HCT116 (cell line): ENCODE measurements around the gene NSMCE3. TPM values are rescaled to one million over a fixed set of nuclear protein-coding genes. Genes with fewer than 3 reads are reported as not detected.

Experiments used
- ATAC-seq: fragments of 200-7000 bp; cut with Tn5 transposase; 2 replicates; pipeline ENCODE4 v1.9.1; 2020; ENCODE audit warnings: mild to moderate bottlenecking, moderate library complexity
- BruUV-seq: library from RNA; stranded (reverse); fragments of 400-500 nt; replicated peaks from 2 replicates; lab custom pipeline; 2021; lab: Mats Ljungman, UMichigan
- CTCF ChIA-PET: fragments of 300-600 bp; sonication (Branson Sonifier 250); formaldehyde crosslinking; loops from one replicate; lab custom pipeline; 2021; ENCODE audit warnings: antibody characterized with exemption; lab: Charles Lee
- POLR2A ChIA-PET: fragments of 300-600, 350-600 bp; sonication (Branson Sonifier 250); formaldehyde crosslinking; loops from one replicate; lab custom pipeline; 2021; ENCODE audit warnings: antibody characterized with exemption; lab: Charles Lee
- RAD21 ChIA-PET, 2 experiments: fragments of 300-600 bp; sonication (Branson Sonifier 250); formaldehyde crosslinking; loops; one replicate each; lab custom pipeline; 2023; ENCODE audit warnings: low total read pairs in 2 of 2; ENCODE audit not compliant: uncharacterized antibody in 2 of 2, unreplicated experiment in 2 of 2, low non-redundant PET in 1 of 2; lab: Charles Lee
- DNase-seq: peaks from one replicate; pipeline ENCODE4 v3.0.0-alpha.2; 2010; ENCODE audit warnings: low read depth, low spot score
- H2AFZ ChIP-seq: fragments of 200-600 bp; shearing (Covaris generic), sonication (generic); 2 replicates; pipeline ENCODE4 v1.6.1; 2017; ENCODE audit warnings: low read depth, mixed run types, mixed read lengths, antibody characterized with exemption, low read length; ENCODE audit not compliant: poor library complexity, severe bottlenecking
- H3K27ac ChIP-seq: 2 replicates; pipeline ENCODE4 v1.5.1; 2012; ENCODE audit warnings: low read depth, low read length
- H3K27me3 ChIP-seq: fragments of 200-600 bp; sonication (generic); 2 replicates; pipeline ENCODE4 v1.6.1; 2016; ENCODE audit warnings: mixed run types, low read length, mixed read lengths; ENCODE audit not compliant: insufficient read depth
- H3K36me3 ChIP-seq, 2 experiments: fragments of 200-500 bp in 1 of 2; fragments of 200-600 bp in 1 of 2; sonication (Bioruptor generic) in 1 of 2; sonication (generic) in 1 of 2; 2 replicates each; pipeline versions ENCODE4 v1.5.1 to v1.6.1; 2014 to 2016; ENCODE audit warnings: low read length in 2 of 2, inconsistent platforms in 1 of 2, mixed read lengths in 1 of 2, mixed run types in 1 of 2; ENCODE audit not compliant: insufficient read depth in 2 of 2, control insufficient read depth in 1 of 2
- H3K4me1 ChIP-seq, 2 experiments: fragments of 200-600 bp in 1 of 2; sonication (generic) in 1 of 2; 2 replicates each; pipeline versions ENCODE4 v1.5.1 to v1.6.1; 2012 to 2017; ENCODE audit warnings: low read length in 2 of 2, inconsistent platforms in 1 of 2, mild to moderate bottlenecking in 1 of 2, mixed read lengths in 1 of 2, mixed run types in 1 of 2, moderate library complexity in 1 of 2; ENCODE audit not compliant: insufficient read depth in 2 of 2, control insufficient read depth in 1 of 2
- H3K4me2 ChIP-seq: fragments of 200-600 bp; sonication (generic); 2 replicates; pipeline ENCODE4 v1.6.1; 2017; ENCODE audit warnings: mixed run types, low read length, mixed read lengths
- H3K4me3 ChIP-seq, 2 experiments: fragments of 200-600 bp in 1 of 2; sonication (generic) in 1 of 2; replicated peaks in 1 of 2; 2 replicates each; pipeline ENCODE4 v1.5.1; 2011 to 2016; ENCODE audit warnings: low read length in 2 of 2, control low read depth in 1 of 2, low read depth in 1 of 2, mild to moderate bottlenecking in 1 of 2, mixed read lengths in 1 of 2, mixed run types in 1 of 2
- H3K79me2 ChIP-seq: fragments of 200-600 bp; sonication (generic); 2 replicates; pipeline ENCODE4 v1.6.1; 2017; ENCODE audit warnings: mild to moderate bottlenecking, mixed run types, low read length, moderate library complexity, mixed read lengths; ENCODE audit not compliant: insufficient read depth
- H3K9ac ChIP-seq: fragments of 200-600 bp; sonication (generic); 2 replicates; pipeline ENCODE4 v1.6.1; 2016; ENCODE audit warnings: low read length, mixed read lengths
- H3K9me2 ChIP-seq: fragments of 200-600 bp; sonication (generic), shearing (Covaris generic); 2 replicates; pipeline ENCODE4 v1.6.1; 2017; ENCODE audit warnings: mixed run types, mild to moderate bottlenecking, moderate library complexity; ENCODE audit not compliant: insufficient read depth
- H3K9me3 ChIP-seq, 2 experiments: fragments of 200-500 bp in 1 of 2; fragments of 200-600 bp in 1 of 2; sonication (Bioruptor generic) in 1 of 2; sonication (generic) in 1 of 2; 2 replicates each; pipeline ENCODE4 v1.6.1; 2014 to 2017; ENCODE audit warnings: low read length in 2 of 2, mixed read lengths in 2 of 2, inconsistent platforms in 1 of 2, low read depth in 1 of 2, mild to moderate bottlenecking in 1 of 2, mixed run types in 1 of 2, moderate library complexity in 1 of 2; ENCODE audit not compliant: control insufficient read depth in 1 of 2, insufficient read depth in 1 of 2
- H4K20me1 ChIP-seq: fragments of 200-600 bp; sonication (generic), shearing (Covaris generic); 2 replicates; pipeline ENCODE4 v1.6.1; 2017; ENCODE audit warnings: mixed run types, mild to moderate bottlenecking, moderate library complexity; ENCODE audit not compliant: insufficient read depth
- CBX3 ChIP-seq: IDR thresholded peaks from 2 replicates; pipeline ENCODE4 v1.6.1; 2012; ENCODE audit warnings: low read depth
- CEBPB ChIP-seq: IDR thresholded peaks from 2 replicates; pipeline ENCODE4 v1.6.1; 2012; ENCODE audit warnings: low read depth
- EGR1 ChIP-seq: IDR thresholded peaks from 2 replicates; pipeline ENCODE4 v1.6.1; 2012; ENCODE audit warnings: low read depth
- EZH2 ChIP-seq: fragments of 200-600 bp; sonication (generic); IDR thresholded peaks from 2 replicates; pipeline ENCODE4 v1.6.1; 2017; ENCODE audit warnings: antibody characterized with exemption, mixed run types
- EZH2phosphoT487 ChIP-seq: fragments of 200-600 bp; IDR thresholded peaks from 2 replicates; pipeline ENCODE4 v1.6.1; 2018; ENCODE audit warnings: antibody characterized with exemption, borderline replicate concordance
- SP1 ChIP-seq: IDR thresholded peaks from 2 replicates; pipeline ENCODE4 v1.6.1; 2012; ENCODE audit warnings: low read depth
- YY1 ChIP-seq: IDR thresholded peaks from 2 replicates; pipeline ENCODE4 v1.6.1; 2011; ENCODE audit warnings: low read length, low read depth, moderate library complexity, mild to moderate bottlenecking; ENCODE audit not compliant: insufficient replicate concordance; ENCODE audit errors: extremely low read depth
- ZNF274 ChIP-seq: fragments of 200-500 bp; sonication (Bioruptor generic); IDR thresholded peaks from 2 replicates; pipeline ENCODE4 v1.6.1; 2014; ENCODE audit warnings: mild to moderate bottlenecking, low read depth, low read length, inconsistent platforms
- intact Hi-C: fragments of 100-400 bp; cut with micrococcal nuclease; formaldehyde crosslinking; loops from 2 replicates; pipeline ENCODE4 v1.10.0; 2022
- total RNA-seq: library from RNA; stranded (reverse); gene quantifications from one replicate; pipeline ENCODE4 v1.2.1, GENCODE V29; 2021; ENCODE audit not compliant: unreplicated experiment
- TF ChIP-seq, protein P1 (sequence below), 3 experiments: fragments of 200-600 bp in 1 of 3; sonication (generic) in 1 of 3; IDR thresholded peaks in 2 of 3; conservative IDR thresholded peaks in 1 of 3; 2 replicates each; pipeline ENCODE4 v1.5.1; 2012 to 2017; ENCODE audit warnings: low read depth in 2 of 3, low read length in 2 of 3, antibody characterized with exemption in 1 of 3, borderline replicate concordance in 1 of 3, control low read depth in 1 of 3, mild to moderate bottlenecking in 1 of 3, mixed read lengths in 1 of 3, mixed run types in 1 of 3, moderate library complexity in 1 of 3; ENCODE audit not compliant: insufficient read depth in 1 of 3
- TF ChIP-seq, protein P2 (sequence below): IDR thresholded peaks from 2 replicates; pipeline ENCODE4 v1.6.1; 2012; ENCODE audit warnings: low read depth

NSMCE3 gene
- total RNA-seq, 1 experiment from 2014 or later, result 5.7 TPM

GRCh38 chr15:29263289-29263688 is 6.3 kb downstream of the NSMCE3 start:
- no TSS peak for BruUV-seq
- CTCF ChIA-PET, result no interaction called here

More at GRCh38 chr15:29263289-29263688, 6.3 kb downstream of the NSMCE3 start:
- H4K20me1 ChIP-seq, result no peaks in the 10 kb centered on the region
- H3K9me2 ChIP-seq, result no peaks in the 10 kb centered on the region
- no peak overlapping the region for H3K9ac ChIP-seq
- ChIA-PET RAD21 (no interaction called here), POLR2A (no interaction called here)
- TF ChIP-seq EZH2phosphoT487 (no peak), EZH2 (no peak), YY1 (no peak), ZNF274 (no peak), SP1 (no peak), CEBPB (no peak), EGR1 (no peak), CBX3 (no peak)
- TF ChIP-seq, protein P1, sequence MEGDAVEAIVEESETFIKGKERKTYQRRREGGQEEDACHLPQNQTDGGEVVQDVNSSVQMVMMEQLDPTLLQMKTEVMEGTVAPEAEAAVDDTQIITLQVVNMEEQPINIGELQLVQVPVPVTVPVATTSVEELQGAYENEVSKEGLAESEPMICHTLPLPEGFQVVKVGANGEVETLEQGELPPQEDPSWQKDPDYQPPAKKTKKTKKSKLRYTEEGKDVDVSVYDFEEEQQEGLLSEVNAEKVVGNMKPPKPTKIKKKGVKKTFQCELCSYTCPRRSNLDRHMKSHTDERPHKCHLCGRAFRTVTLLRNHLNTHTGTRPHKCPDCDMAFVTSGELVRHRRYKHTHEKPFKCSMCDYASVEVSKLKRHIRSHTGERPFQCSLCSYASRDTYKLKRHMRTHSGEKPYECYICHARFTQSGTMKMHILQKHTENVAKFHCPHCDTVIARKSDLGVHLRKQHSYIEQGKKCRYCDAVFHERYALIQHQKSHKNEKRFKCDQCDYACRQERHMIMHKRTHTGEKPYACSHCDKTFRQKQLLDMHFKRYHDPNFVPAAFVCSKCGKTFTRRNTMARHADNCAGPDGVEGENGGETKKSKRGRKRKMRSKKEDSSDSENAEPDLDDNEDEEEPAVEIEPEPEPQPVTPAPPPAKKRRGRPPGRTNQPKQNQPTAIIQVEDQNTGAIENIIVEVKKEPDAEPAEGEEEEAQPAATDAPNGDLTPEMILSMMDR (IDR thresholded peaks at IDR 0.05 in 2 of 3, conservative IDR thresholded peaks at IDR 0.05 in 1 of 3; ENCODE audit: borderline replicate concordance in 1 of 3, insufficient read depth in 1 of 3, low read depth in 2 of 3, low read length in 2 of 3), result no peak
- TF ChIP-seq, protein P2, sequence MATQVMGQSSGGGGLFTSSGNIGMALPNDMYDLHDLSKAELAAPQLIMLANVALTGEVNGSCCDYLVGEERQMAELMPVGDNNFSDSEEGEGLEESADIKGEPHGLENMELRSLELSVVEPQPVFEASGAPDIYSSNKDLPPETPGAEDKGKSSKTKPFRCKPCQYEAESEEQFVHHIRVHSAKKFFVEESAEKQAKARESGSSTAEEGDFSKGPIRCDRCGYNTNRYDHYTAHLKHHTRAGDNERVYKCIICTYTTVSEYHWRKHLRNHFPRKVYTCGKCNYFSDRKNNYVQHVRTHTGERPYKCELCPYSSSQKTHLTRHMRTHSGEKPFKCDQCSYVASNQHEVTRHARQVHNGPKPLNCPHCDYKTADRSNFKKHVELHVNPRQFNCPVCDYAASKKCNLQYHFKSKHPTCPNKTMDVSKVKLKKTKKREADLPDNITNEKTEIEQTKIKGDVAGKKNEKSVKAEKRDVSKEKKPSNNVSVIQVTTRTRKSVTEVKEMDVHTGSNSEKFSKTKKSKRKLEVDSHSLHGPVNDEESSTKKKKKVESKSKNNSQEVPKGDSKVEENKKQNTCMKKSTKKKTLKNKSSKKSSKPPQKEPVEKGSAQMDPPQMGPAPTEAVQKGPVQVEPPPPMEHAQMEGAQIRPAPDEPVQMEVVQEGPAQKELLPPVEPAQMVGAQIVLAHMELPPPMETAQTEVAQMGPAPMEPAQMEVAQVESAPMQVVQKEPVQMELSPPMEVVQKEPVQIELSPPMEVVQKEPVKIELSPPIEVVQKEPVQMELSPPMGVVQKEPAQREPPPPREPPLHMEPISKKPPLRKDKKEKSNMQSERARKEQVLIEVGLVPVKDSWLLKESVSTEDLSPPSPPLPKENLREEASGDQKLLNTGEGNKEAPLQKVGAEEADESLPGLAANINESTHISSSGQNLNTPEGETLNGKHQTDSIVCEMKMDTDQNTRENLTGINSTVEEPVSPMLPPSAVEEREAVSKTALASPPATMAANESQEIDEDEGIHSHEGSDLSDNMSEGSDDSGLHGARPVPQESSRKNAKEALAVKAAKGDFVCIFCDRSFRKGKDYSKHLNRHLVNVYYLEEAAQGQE, result no peak
- intact Hi-C loops, result no loop called here
- no peaks in the 10 kb centered on the region for H3K27me3 ChIP-seq
- H3K27ac ChIP-seq, result no peak overlapping the region
- no peaks in the 10 kb centered on the region for H3K36me3 ChIP-seq
- H3K9me3 ChIP-seq, result no peaks in the 10 kb centered on the region
- H2AFZ ChIP-seq, result no peak overlapping the region
- H3K4me2 ChIP-seq, result no peak overlapping the region
- DNase-seq (no peak), ATAC-seq (no peak)
- no peaks in the 10 kb centered on the region for H3K4me1 ChIP-seq
- no peak overlapping the region for H3K4me3 ChIP-seq
- H3K79me2 ChIP-seq, result peaks cover under 1% of the 10 kb centered on the region
